Measurements from ENCODE around the gene DPP3.
"Not testable (repeated sequence)": the region's sequence is repeated elsewhere in the genome, so short reads cannot be mapped to it uniquely, and the experiment has no call there.

Gene DPP3

DNA sequence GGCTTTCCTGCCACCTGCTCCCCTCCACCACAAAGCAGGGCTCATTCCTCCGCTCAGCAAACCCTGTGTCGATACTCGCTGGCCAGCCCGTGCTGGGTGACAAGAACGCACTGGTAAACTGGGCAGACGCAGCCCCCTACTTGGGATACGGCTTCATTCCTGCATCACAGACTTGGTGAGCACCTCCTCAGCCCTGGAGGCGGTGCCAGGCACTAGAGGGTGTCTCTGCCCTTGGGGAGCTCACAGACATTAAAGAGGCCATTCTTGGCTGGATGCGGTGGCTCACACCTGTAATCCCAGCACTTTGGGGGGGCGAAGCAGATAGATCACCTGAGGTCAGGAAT lies 59.6 kb downstream of the DPP3 start:
- no peak for DNase-seq

DNA sequence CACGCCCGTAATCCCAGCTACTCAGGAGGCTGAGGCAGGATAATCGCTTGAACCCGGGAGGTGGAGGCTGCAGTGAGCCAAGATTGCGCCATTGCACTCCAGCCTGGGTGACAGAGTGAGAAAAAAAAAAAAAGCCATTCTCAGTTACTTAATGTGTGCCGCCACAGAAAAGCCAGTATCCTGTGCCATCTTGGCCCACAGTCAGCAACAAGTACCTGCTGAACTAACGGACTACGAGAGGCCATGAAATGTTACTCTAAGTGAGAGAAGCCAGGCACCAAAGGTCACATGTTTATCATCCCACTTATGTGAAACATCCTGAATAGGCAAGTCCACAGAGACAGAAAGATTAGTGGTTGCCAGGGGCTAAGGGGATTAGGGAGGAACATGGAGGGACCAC lies 60.4 kb downstream of the DPP3 start:
- not testable (repeated sequence) for DNase-seq

DNA sequence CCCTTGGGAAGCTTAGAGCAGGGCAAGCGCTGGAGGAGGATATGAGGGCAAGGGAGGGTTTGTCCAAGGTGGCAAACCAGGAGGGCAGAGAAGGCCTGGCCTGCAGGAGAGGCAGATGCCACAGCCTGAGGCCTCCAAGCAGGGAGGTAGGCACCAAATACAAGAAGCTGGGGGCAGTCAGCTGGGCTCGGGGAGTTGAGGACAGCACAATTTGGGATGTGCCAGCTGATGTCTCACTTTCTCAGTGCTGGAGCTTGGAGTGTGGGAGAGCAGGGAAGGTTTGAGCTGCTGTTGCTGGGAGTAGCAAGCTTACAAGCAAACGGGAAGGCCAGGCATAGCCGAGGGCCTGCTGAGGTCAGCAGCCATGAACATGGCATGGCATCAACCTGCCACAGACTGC lies 61.7 kb downstream of the DPP3 start:
- no peak for DNase-seq

DNA sequence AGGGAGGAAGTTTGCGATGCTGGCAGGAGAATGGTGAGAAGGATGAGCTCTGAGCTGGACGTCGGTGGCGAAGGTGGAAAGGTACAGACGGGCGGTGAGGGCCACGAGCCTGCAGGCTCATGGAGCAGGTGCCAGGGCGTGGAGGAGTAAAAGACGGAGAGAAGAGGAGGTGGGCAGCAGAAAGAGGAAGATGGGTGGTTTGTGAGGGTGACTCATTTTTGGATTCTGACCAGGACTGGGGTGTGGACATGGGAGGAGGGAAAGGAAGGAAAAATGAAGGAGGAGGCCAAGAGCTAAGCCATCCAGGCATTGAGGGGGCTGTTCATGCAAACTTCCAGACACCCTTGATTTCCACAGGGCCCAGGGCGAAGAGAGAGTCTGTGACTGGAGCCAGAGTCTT lies 62.1 kb downstream of the DPP3 start:
- no peak for DNase-seq

DNA sequence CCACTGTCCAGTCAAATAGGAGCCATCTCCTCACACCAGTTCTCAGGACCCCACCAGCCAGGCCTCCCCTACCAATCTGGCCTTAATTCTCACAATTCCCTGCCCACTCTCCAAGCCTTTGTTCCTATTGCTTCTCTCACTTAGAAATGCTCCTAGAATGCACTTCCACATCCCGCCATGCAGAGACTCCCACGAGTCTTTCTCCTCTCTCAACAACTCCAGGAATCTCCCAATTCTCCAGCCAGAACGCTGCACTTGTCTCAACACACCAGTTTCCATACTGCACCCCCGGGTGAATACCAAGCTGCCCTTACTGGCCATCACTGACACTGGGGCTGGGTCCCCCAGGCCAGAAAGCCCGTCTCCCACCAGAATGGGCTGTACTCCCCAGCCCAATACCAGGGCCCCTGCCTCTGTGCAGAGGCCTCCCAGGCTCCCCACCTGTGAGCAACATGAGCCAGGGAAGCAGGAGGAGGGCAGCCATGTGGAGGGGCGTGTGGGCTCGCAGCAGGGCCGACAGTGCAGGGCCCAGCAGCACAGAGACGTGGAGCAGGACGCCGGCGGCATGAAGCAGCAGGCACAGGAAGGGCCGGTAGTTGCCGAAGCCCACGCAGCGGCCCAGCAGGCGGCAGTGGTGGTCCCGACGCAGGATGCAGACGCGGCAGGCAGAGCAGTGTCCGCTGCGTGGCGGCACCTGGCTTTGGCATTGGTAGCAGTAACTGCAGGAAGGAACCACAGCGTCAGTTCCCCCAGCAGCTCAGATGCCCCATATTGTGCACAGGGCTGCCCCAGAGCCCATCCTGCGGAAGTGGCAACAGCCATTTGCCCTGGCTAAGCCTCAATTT lies 63.3 kb downstream of the DPP3 start:
- DNase-seq: no peak

DNA sequence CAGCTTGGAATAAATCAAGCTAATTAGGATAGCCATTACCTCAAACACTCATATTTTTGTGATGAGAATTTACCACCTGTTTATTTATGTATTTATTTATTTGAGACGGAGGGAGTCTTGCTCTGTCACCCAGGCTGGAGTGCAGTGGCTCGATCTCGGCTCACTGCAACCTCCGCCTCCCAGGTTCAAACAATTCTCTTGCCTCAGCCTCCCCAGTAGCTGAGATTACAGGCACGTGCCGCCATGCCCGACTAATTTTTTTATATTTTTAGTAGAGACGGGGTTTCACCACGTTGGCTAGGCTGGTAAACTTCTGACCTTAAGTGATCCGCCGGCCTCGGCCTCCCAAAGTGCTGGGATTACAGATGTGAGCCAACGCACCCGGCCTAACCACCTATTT lies 64.7 kb downstream of the DPP3 start:
- DNase-seq: not testable (repeated sequence)

DNA sequence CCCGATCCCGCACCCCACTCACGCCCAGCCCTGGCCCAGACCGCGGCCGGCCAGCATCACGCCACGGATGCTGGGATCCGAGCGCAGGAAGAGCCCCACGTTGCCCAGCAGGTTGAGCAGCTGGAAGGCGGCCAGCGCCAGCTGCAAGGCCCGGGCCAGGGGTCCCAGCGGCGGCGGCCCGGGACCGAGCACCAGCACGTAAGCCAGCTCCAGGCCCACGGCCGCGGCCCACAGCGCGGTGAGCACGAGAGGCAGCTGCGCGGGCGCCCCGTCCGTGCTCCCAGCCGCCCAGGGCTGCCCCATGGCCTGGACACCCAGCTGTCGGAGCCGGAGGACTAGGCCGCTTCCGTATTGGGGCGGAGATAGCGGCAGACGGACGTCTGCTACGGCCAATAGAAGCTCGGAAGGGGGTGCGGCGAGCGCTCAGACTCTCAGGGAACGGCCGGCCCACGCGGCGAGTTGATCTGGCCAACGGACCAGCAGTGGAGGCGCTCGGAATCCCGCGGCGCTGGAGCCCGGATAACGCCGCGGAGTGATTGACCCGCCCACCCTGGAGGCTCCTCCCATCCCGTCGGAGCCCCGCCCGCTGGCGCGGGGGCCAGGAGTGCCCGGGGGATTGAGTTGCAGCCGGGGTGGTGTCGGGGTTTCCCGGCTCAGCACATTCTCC lies 65.6 kb downstream of the DPP3 start, which contains the start of gene ZDHHC24:
Gene ZDHHC24 (minus strand): TSS at position 348 of the 667 bp plus-strand sequence. CDS start 45 bp downstream, at position 303.
- peak; percentile 97 for DNase-seq

DNA sequence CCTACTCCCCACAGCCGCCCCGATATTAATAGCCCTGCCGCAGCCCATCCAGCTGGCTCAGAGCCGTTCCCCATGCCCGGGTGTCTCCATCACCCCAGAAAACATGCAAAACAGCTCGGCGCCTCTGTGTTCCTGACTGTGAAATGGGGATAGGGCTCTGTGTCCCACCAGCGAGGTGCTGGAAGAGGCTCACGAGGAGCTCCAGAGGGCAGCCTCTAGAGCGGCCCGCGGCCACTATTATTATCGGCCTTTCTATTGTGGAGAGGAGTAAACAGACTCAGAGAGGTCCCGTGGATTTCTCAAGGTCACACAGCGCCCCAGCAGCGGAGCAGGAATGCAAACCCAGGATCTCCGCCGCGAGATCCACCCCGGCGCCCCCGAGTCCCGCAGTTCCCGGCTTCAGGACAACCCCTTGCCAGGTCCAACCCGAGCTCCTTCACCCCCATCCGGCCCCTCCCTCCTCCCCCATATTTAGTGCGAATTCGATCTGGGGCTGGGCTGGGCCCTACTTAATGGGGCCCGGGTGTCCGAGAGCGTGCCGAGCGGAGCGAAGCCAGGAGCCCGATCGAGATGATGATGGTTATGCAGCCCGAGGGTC lies 66.2 kb downstream of the DPP3 start, which contains the start of gene ACTN3:
Gene ACTN3 (plus strand): TSS at position 536 of the 598 bp plus-strand sequence. CDS start 35 bp downstream, at position 571.
- DNase-seq: no peak

DNA sequence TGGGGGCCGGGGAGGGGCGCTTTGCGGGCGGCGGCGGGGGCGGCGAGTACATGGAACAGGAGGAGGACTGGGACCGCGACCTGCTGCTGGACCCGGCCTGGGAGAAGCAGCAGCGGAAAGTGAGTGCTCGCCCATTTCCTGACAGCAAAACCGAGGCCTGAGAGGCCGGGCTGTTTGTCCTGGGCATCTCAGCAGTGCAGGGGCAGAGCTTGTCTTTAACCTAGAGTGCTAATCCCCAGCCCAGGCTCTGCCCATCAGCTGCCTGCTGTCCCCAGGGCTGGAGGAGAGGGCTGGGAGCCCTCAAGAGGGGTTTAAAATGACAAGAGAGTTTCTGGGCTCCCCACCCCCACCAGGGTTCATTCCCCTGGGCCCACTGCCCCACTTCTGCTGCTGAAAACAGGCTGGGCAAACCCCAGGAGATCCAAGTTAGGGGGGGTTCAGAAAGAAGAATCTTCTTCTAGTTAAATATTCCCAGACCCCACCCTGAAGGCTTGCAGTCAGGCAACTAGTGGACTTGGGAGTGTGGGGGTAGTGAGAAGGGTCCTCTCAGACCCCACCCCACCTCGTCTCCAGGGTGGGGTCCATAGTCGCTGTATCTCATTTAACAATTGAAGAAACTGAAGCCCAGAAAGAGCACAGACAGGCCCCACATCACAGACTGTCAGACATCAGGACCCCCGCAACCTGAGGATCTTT lies 66.9 kb downstream of the DPP3 start:
- no peak for DNase-seq

DNA sequence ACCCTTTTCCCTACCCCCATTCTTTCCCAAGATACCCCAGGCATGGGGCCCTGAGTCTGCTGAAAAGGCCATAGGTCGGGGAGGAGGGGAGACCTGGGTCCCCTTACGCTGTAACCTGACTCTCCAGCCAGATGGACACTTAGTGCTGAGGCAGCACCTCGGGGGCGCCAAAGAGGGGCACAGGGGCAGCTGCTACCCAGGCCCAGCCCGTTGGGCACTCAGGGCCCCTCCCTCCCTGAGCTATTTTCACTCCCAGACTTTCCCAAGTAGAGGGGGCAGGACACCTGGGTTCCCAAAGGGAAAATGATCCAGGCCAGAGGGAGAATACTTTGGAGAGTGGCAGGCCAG lies 67.4 kb downstream of the DPP3 start:
- no peak for DNase-seq

DNA sequence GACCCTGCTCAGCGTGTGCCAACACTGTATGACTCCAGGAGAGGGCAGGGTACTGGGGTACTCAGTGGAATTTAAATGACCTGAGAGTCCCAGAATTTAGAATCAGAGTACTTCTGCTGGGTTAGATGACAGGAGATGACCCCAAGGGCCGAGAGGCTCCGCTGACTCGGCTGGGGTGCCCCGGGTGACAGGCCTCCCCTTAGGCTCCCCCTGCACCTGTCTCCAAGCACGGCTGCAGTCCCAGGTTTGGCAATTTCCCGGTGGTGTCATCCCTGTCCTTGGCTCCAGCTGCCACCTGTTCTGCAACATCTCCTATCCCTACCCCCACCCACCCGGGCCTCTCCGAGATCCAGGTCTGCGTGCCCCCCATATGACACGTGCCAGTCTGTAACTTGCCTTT lies 67.8 kb downstream of the DPP3 start:
- DNase-seq: no peak

DNA sequence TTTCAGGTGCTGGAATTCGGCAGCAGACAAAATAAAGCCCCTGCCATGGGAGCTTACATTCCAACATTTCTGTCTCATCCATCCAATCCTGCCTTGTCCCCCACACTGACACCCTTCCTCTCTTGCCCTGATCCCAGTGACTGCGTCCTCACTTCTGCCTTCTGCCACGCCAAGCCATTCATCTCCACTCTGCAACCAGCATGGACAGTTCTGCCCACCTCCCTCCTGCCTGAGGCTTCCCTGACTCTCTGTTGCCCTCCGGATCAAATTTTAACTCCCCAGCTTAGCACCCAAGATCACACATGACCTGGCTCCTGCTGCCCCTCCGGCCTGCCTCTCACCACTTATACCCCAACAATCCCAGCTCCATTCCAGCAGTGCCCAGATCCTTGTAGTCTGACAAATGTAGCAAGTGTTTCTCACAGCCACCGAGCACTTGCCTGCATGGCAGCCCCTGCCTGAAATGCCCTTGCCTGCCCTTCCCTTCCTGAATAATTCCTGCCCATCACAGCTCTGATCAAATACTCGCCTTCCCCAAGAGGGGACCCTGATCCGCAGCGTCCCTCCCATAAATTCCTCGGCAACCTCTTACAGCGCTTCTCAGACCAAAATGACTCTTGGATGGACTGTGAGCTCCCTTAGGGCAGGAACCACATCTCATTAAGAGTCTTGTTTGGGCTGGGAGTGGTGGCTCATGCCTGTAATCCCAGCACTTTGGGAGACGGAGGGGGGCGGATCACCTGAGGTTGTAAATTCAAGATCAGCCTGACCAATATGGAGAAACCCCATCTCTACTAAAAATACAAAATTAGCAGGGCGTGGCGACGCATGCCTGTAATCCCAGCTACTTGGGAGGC lies 68.8 kb downstream of the DPP3 start:
- no peak for DNase-seq

DNA sequence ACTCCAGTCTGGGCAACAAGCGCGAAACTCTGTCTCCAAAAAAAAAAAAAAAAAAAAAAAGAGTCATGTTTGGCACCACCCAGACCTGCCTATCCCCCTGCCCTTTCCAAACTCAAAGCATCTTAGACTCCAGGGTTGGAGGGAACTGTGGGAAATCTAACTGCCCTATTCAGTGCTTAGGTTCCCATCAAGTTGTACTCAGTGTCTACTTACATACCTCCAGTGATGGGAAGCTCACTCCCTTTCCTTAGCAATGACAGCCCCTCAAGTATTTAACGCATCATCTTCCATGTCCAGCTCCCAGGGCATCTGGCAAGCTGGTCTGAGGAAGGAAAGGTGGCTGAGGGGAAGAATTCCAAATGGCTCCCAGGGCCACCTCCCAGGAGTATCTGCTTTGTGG lies 69.5 kb downstream of the DPP3 start:
- no peak for DNase-seq

DNA sequence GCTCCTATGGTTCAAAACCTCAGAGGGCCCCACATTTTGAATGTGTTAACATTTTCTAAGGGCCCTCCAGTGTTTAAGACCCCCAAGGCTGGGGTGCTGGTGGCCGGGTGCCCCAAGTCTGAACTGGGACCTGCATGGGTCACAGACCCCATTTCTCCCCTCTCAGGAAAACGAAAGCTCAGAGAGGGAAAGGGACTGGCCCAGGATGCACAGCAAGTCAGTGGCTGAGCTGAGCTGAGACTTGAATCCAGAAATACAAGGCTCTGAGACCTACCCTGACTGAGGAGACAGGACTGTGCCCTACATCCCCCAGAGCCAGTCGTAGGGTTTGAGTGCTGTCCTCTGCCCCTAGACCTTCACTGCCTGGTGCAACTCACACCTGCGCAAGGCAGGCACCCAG lies 70.7 kb downstream of the DPP3 start:
- no peak for DNase-seq

DNA sequence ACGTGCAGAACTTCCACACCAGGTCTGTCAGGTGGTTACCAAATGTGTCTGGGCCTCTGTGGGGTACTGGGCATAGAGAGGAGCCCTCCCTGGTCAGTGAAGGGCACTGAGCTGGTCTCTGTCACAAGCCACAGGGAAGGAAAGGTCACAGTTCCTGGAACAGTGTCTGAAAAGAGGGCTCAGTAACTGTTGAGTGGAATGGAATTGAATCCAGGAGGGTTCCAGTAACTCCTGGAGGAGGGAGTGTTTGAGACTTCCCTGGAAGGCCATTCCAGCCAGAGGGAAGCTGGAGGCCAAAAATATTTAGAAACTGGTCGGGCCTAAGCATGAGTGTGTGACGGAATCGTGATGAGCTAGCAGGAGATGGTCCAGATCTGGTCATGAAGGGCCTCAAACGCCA lies 74.4 kb downstream of the DPP3 start:
- no peak for DNase-seq

DNA sequence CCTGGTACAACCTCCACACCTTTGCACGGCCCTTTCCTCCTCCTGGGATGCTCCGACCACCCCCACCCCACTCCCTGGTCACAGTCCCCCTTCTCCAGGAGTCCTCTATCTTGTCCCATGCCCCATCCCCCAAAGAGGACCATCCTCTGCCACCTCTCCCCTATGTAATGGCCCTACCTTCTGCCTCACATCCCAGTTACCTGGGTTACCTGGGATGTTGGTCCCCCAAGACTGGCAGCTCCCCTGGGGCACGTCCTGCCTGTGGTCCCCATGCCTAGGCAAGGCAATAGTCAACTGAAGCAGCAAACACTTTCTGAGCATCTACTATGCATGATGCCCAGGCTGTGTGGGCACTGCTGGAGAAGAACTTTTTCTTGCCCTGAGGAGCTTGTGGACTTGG lies 75.2 kb downstream of the DPP3 start:
- no peak for DNase-seq

DNA sequence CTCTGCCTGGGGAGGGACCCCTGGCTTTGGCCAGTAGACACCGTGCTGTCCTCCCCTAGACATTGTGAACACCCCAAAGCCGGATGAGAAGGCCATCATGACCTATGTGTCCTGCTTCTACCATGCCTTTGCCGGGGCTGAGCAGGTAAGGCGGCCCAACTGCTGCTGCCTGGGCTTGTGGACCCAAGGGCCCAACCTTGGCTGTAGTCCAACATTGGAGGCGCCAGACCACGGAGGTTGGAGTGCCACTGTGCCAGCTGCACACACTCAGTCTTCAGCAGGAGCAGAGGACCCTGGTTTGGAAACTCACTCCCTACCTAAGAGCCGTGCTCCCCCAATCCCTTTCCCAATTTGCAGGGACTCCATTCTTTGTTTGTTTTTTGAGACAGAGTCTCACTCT lies 75.9 kb downstream of the DPP3 start:
- peak; percentile 68 for DNase-seq

DNA sequence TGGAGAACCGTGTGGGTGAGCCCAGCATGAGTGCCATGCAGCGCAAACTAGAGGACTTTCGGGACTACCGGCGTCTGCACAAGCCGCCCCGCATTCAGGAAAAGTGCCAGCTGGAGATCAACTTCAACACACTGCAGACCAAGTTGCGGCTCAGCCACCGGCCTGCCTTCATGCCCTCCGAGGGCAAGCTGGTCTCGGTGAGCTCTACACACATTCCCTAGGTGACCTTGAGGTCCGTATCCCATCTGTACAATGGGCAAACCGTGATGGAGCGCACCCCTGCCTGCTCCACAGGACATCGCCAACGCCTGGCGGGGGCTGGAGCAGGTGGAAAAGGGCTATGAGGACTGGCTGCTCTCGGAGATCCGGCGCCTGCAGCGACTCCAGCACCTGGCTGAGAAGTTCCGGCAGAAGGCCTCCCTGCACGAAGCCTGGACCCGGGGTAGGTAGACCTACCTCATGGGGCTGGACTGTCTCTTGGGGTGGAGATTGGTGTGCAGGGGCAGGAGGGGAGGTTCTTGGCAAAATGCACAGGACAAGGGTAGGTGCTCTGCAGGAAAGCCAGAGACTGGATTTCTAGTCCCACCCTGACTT lies 77.6 kb downstream of the DPP3 start:
- no peak for DNase-seq
